Measurements from ENCODE around the gene FCRL1.

DNA sequence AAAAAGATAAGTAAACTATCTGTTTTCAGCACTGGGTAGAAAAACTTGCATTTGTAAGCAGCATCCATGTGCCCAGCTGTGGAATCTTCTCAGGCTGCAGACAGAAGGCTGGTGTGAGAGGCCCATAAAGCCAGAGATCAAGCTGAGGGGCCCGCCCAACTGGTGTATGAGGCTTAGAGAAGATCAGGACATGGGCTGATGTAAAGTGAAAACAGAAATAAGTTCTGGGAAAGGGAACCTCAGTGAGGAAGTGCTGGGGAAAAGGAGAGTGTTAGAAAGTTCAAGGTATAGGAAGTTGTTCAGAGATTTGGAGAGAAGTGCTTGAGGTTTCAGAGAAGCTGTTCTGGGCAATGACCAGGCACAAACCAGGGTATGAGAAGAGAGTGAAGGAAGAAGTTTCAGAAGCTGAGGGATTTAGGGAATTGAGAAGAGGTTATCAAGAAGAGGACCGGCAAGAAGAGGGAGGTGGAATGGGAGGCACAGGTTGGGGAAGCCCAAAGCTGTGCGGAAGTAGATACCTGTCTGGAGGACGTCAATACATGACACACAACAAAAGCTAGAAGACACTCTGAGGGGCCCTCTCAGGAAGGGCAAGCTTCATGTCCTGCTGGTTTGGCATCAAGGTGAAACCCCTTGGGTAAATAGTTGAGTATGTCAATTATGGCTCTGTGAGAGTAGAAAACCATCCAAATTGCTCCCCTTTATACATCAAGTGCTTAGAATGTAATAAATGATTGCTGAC, 24.3 kb upstream of the FCRL1 start:
- TF ChIP-seq CTCF (conservative IDR thresholded peaks at IDR 0.05; ENCODE audit: low read length): no peak
- no peak for TF ChIP-seq EZH2phosphoT487 (IDR thresholded peaks at IDR 0.05; ENCODE audit: borderline replicate concordance, low read depth, low read length)

Measured in OCI-LY7 (cell line).